ENCODE results near the gene MYO16. TPM values are rescaled to one million over a fixed set of nuclear protein-coding genes. Genes with fewer than 3 reads are reported as not detected.

The MYO16 gene
- total RNA-seq, 1 experiment from 2014 or later: 0.15 TPM

GRCh38 chr13:109241160-109241559, 611.7 kb downstream of the MYO16 start:
- Histone ChIP-seq H3K36me3 (ENCODE audit: insufficient read depth, low read length) (no peaks in the 10 kb centered on the region), H3K4me1 (ENCODE audit: low read length) (no peaks in the 10 kb centered on the region), H3K4me3 (ENCODE audit: low read length) (no peak overlapping the region), H2AFZ (ENCODE audit: low read length) (no peak overlapping the region), H3K27me3 (ENCODE audit: low read length) (no peaks in the 10 kb centered on the region), H3K27ac (ENCODE audit: low read length) (no peak overlapping the region), H3K9me2 (replicated peaks; ENCODE audit: insufficient read depth, low read length) (no peaks in the 10 kb centered on the region), H3K79me2 (ENCODE audit: low read length) (no peaks in the 10 kb centered on the region), H3K9ac (ENCODE audit: low read length) (no peak overlapping the region), H3K9me3 (ENCODE audit: low read length) (no peaks in the 10 kb centered on the region), H4K20me1 (ENCODE audit: insufficient read depth, low read depth, low read length) (no peaks in the 10 kb centered on the region), H3K4me2 (ENCODE audit: low read depth, low read length, poor library complexity, severe bottlenecking) (no peak overlapping the region)
- no peak for DNase-seq

- no peaks in the 10 kb centered on the region for H4K20me1 ChIP-seq (ENCODE audit: insufficient read depth, low read depth, low read length)
- H3K4me3 ChIP-seq (ENCODE audit: low read length): no peak overlapping the region
- no peaks in the 10 kb centered on the region for H3K36me3 ChIP-seq (ENCODE audit: insufficient read depth, low read length)
- no peaks in the 10 kb centered on the region for H3K4me1 ChIP-seq (ENCODE audit: low read length)
- H2AFZ ChIP-seq (ENCODE audit: low read length): no peak overlapping the region
- no peak for DNase-seq
- no peaks in the 10 kb centered on the region for H3K27me3 ChIP-seq (ENCODE audit: low read length)
- H3K79me2 ChIP-seq (ENCODE audit: low read length): no peaks in the 10 kb centered on the region
- H3K27ac ChIP-seq (ENCODE audit: low read length): no peak overlapping the region
- no peaks in the 10 kb centered on the region for H3K9me2 ChIP-seq (replicated peaks; ENCODE audit: insufficient read depth, low read length)
- no peak overlapping the region for H3K9ac ChIP-seq (ENCODE audit: low read length)
- no peaks in the 10 kb centered on the region for H3K9me3 ChIP-seq (ENCODE audit: low read length)
- no peak overlapping the region for H3K4me2 ChIP-seq (ENCODE audit: low read depth, low read length, poor library complexity, severe bottlenecking)
These were observed 614.0 kb downstream of the MYO16 start for GRCh38 chr13:109243311-109243951.

GRCh38 chr13:109244566-109244965, 615.2 kb downstream of the MYO16 start:
- no peaks in the 10 kb centered on the region for H3K36me3 ChIP-seq (ENCODE audit: insufficient read depth, low read length)
- H3K9me3 ChIP-seq (ENCODE audit: low read length): no peaks in the 10 kb centered on the region
- no peaks in the 10 kb centered on the region for H3K9me2 ChIP-seq (replicated peaks; ENCODE audit: insufficient read depth, low read length)
- no peaks in the 10 kb centered on the region for H3K79me2 ChIP-seq (ENCODE audit: low read length)
- no peak overlapping the region for H3K4me3 ChIP-seq (ENCODE audit: low read length)
- no peak overlapping the region for H3K4me2 ChIP-seq (ENCODE audit: low read depth, low read length, poor library complexity, severe bottlenecking)
- H3K4me1 ChIP-seq (ENCODE audit: low read length): no peaks in the 10 kb centered on the region
- H4K20me1 ChIP-seq (ENCODE audit: insufficient read depth, low read depth, low read length): no peaks in the 10 kb centered on the region
- DNase-seq: no peak
- H3K27ac ChIP-seq (ENCODE audit: low read length): no peak overlapping the region
- no peak overlapping the region for H3K9ac ChIP-seq (ENCODE audit: low read length)
- no peaks in the 10 kb centered on the region for H3K27me3 ChIP-seq (ENCODE audit: low read length)
- H2AFZ ChIP-seq (ENCODE audit: low read length): no peak overlapping the region

GRCh38 chr13:109246001-109246400, 616.6 kb downstream of the MYO16 start:
- no peaks in the 10 kb centered on the region for H3K9me3 ChIP-seq (ENCODE audit: low read length)
- no peak overlapping the region for H3K4me2 ChIP-seq (ENCODE audit: low read depth, low read length, poor library complexity, severe bottlenecking)
- DNase-seq: no peak
- no peaks in the 10 kb centered on the region for H4K20me1 ChIP-seq (ENCODE audit: insufficient read depth, low read depth, low read length)
- H3K4me1 ChIP-seq (ENCODE audit: low read length): no peaks in the 10 kb centered on the region
- no peaks in the 10 kb centered on the region for H3K27me3 ChIP-seq (ENCODE audit: low read length)
- H2AFZ ChIP-seq (ENCODE audit: low read length): no peak overlapping the region
- H3K9me2 ChIP-seq (replicated peaks; ENCODE audit: insufficient read depth, low read length): no peaks in the 10 kb centered on the region
- H3K79me2 ChIP-seq (ENCODE audit: low read length): no peaks in the 10 kb centered on the region
- H3K27ac ChIP-seq (ENCODE audit: low read length): no peak overlapping the region
- H3K4me3 ChIP-seq (ENCODE audit: low read length): no peak overlapping the region
- no peak overlapping the region for H3K9ac ChIP-seq (ENCODE audit: low read length)
- H3K36me3 ChIP-seq (ENCODE audit: insufficient read depth, low read length): no peaks in the 10 kb centered on the region

- Histone ChIP-seq H2AFZ (ENCODE audit: low read length) (no peak overlapping the region), H3K4me3 (ENCODE audit: low read length) (no peak overlapping the region), H3K9me2 (replicated peaks; ENCODE audit: insufficient read depth, low read length) (no peaks in the 10 kb centered on the region), H3K27me3 (ENCODE audit: low read length) (no peaks in the 10 kb centered on the region), H3K36me3 (ENCODE audit: insufficient read depth, low read length) (no peaks in the 10 kb centered on the region), H4K20me1 (ENCODE audit: insufficient read depth, low read depth, low read length) (no peaks in the 10 kb centered on the region), H3K4me2 (ENCODE audit: low read depth, low read length, poor library complexity, severe bottlenecking) (no peak overlapping the region), H3K9ac (ENCODE audit: low read length) (no peak overlapping the region), H3K4me1 (ENCODE audit: low read length) (no peaks in the 10 kb centered on the region), H3K9me3 (ENCODE audit: low read length) (no peaks in the 10 kb centered on the region), H3K27ac (ENCODE audit: low read length) (no peak overlapping the region), H3K79me2 (ENCODE audit: low read length) (no peaks in the 10 kb centered on the region)
- no peak for DNase-seq
These were observed 620.5 kb downstream of the MYO16 start for GRCh38 chr13:109249780-109250528.

DNA sequence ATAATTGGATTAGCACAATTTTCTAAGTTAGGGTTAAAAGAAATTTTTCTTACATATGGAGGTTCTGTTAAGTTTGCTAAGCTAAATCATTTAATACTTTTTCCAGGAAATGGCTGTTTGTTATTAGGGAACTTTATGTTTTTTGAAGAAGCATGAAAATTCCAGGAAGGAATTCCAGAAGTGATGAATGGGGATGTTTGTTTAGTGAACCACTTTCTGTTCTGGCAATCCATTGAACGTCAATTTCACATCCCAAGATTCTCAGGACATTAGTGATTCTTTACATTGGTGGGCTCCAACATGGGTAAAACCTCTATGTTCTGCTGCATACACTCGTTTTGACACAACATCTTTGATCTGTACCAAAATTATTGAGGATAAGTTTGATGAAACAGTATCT, 622.5 kb downstream of the MYO16 start:
- H3K79me2 ChIP-seq (ENCODE audit: low read length): no peaks in the 10 kb centered on the region
- DNase-seq: peak; percentile 27
- H3K4me1 ChIP-seq (ENCODE audit: low read length): peaks cover 3% of the 10 kb centered on the region
- no peaks in the 10 kb centered on the region for H3K9me3 ChIP-seq (ENCODE audit: low read length)
- no peak overlapping the region for H3K4me2 ChIP-seq (ENCODE audit: low read depth, low read length, poor library complexity, severe bottlenecking)
- no peaks in the 10 kb centered on the region for H3K27me3 ChIP-seq (ENCODE audit: low read length)
- no peaks in the 10 kb centered on the region for H3K9me2 ChIP-seq (replicated peaks; ENCODE audit: insufficient read depth, low read length)
- H3K27ac ChIP-seq (ENCODE audit: low read length): no peak overlapping the region
- no peaks in the 10 kb centered on the region for H4K20me1 ChIP-seq (ENCODE audit: insufficient read depth, low read depth, low read length)
- no peaks in the 10 kb centered on the region for H3K36me3 ChIP-seq (ENCODE audit: insufficient read depth, low read length)
- H3K9ac ChIP-seq (ENCODE audit: low read length): no peak overlapping the region
- H3K4me3 ChIP-seq (ENCODE audit: low read length): no peak overlapping the region
- peak overlapping the region; percentile 28; the same call in 1 of the 2 replicates for H2AFZ ChIP-seq (ENCODE audit: low read length)

DNA sequence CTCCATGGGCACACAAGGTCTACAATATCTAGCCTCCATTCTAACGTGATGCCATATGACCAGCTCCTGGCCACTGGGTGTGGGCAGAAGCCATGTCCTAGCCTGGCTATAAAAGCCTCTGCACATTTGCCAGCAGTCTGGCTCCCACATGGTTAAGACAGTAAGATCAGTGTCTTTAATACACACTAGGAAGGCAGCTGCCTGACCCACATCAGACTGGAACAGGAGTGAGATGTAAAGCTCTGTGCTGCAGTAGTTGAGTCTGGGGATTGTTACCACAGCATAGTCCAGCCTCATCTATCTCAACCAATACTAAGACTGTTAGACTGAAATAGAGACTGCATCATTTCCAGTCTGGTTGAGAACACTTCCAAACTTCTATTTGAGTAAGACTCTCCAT, 623.9 kb downstream of the MYO16 start:
- no peak overlapping the region for H2AFZ ChIP-seq (ENCODE audit: low read length)
- H3K9ac ChIP-seq (ENCODE audit: low read length): no peak overlapping the region
- no peak overlapping the region for H3K4me3 ChIP-seq (ENCODE audit: low read length)

DNA sequence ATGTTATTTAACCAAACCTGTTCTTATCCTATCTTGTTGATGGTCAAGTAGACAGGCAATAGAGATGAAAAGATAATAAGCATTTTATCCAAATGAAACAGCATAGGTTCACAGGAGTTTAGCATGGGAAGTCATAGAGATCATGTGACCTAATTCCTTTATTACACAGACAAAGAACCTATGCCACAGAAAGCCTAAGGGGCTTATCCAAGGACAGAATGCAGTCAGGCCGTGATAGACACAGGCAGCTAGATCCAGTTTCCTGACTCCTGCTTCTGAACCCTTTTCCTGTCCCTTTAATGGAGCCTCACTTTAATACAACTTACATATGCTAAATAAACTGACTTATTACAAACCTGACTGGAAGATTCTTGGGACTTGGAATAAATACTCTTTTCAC, 624.9 kb downstream of the MYO16 start:
- Histone ChIP-seq H3K27ac (ENCODE audit: low read length) (no peak overlapping the region), H3K27me3 (ENCODE audit: low read length) (no peaks in the 10 kb centered on the region), H3K36me3 (ENCODE audit: insufficient read depth, low read length) (no peaks in the 10 kb centered on the region), H2AFZ (ENCODE audit: low read length) (no peak overlapping the region), H3K9me2 (replicated peaks; ENCODE audit: insufficient read depth, low read length) (no peaks in the 10 kb centered on the region), H3K4me1 (ENCODE audit: low read length) (peaks cover 8% of the 10 kb centered on the region), H3K79me2 (ENCODE audit: low read length) (no peaks in the 10 kb centered on the region), H3K9ac (ENCODE audit: low read length) (no peak overlapping the region), H3K9me3 (ENCODE audit: low read length) (no peaks in the 10 kb centered on the region), H3K4me3 (ENCODE audit: low read length) (no peak overlapping the region), H4K20me1 (ENCODE audit: insufficient read depth, low read depth, low read length) (no peaks in the 10 kb centered on the region), H3K4me2 (ENCODE audit: low read depth, low read length, poor library complexity, severe bottlenecking) (no peak overlapping the region)
- DNase-seq: peak; percentile 37

More for the DNA sequence above, 623.9 kb downstream of the MYO16 start:
- Histone ChIP-seq H3K36me3 (ENCODE audit: insufficient read depth, low read length) (no peaks in the 10 kb centered on the region), H3K27me3 (ENCODE audit: low read length) (no peaks in the 10 kb centered on the region), H3K27ac (ENCODE audit: low read length) (no peak overlapping the region), H3K9me3 (ENCODE audit: low read length) (no peaks in the 10 kb centered on the region), H4K20me1 (ENCODE audit: insufficient read depth, low read depth, low read length) (no peaks in the 10 kb centered on the region), H3K4me2 (ENCODE audit: low read depth, low read length, poor library complexity, severe bottlenecking) (no peak overlapping the region), H3K9me2 (replicated peaks; ENCODE audit: insufficient read depth, low read length) (no peaks in the 10 kb centered on the region), H3K4me1 (ENCODE audit: low read length) (peaks cover 8% of the 10 kb centered on the region), H3K79me2 (ENCODE audit: low read length) (no peaks in the 10 kb centered on the region)
- peak; percentile 33 for DNase-seq

All from Karpas-422 (cell line).